HG03108 (cell line): ENCODE measurements around the gene PTPN5.

Experiments used
- ATAC-seq: cut with Tn5 transposase; IDR thresholded peaks from one replicate; pipeline ENCODE4 v1.9.1; 2021; ENCODE audit warnings: moderate library complexity; ENCODE audit not compliant: unreplicated experiment

PTPN5 gene

DNA sequence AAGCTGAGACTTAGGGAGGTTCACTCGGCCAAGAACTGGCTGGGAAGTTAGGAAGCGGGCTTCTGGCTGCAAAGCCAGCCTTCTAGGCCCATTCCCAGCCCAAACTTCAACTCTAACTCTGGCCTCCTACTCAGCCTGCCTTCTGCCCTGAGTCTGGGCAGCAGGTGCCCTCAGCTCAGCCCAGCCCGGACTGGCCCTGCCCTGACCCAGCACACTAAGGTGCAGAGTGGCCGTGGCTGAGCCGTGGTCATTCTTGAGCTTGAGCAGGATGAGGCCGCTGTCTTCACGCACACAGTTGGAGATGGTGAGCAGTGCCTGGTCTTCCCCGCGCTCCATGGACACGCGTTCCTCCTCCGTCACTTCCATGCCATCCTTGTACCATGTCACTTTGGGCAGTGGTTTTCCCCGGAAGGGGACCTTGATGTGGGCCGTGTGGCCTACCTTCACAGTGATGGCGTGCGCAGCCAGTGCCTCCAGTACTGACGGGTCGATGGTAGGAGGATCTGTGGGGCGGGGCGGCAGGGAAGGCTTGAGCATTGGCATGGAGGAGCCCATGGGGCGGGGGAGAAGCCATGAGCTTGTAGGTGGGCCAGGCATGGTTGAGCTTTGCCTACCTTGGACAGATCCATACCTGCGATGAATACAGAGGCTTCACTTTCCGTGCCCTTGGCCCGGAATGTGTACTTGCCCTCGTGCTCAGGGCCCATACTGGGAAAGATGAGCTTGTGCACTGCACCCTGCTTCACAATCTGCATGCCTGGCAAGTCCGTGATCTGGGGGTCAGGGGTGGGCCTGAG is 77.8 kb downstream of the PTPN5 start:
- no peak for ATAC-seq

DNA sequence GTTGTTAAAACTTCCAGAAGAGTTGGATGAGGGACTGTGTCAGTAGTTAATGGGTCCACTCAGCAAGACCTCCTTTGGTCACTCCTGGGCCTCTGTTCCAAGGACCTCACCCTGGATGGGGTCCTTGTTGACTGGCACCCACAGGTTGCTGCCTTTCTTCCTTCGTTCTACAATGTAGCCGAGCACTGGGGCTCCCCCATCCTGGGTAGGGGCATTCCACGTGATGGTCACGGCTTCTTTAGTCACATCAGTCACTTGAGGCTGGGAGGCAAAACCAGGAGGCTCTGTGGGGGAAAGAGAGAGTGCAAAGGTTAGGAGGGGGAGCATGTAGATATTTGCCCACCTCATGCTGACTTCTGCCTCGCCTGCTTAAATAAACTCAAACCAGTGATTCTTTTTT is 81.1 kb downstream of the PTPN5 start:
- ATAC-seq, result no peak

DNA sequence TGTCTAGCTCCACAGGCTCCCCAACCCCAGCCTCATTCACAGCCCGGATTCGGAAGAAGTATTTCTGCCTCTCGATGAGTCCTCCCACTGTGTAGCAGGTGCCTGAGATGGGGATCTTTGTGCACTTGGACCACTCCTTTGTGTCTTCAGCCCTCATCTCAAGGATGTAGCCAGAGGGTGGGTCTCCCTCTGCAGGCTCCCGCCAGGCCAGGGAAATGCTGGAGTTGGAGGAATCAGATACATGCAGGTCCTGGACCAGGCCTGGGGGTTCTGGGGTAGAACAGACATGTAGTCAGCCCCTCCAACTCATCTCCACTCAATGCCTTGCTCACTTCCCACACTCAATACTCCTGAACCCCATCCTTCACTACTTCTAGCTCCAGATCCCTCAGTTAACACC is 82.2 kb downstream of the PTPN5 start:
- no peak for ATAC-seq

DNA sequence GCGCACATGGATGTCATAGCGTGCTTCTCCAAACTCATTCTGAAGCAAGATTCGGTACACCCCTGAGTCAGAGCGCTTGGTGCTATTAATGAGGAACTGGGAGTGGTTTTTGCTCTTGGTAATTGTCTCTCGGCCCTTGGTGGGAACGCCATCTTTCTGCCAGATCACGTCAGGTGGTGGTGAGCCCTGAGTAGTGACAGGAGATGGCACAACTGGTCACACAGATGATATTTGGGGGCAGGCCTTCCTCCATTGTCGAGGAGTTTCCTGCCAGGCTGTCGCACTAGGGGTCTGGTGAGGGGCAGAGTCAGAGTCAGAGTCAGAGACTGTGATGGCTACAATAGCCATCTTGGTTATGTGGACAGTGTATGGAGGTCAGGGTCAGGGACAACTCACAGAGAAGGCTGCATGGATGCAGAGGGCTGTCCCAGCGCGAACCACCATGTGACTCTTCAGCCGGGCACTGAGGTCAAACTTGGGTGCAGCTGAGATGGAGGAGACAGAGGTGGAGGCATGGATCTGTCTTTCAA is 83.7 kb downstream of the PTPN5 start:
- ATAC-seq, result no peak

DNA sequence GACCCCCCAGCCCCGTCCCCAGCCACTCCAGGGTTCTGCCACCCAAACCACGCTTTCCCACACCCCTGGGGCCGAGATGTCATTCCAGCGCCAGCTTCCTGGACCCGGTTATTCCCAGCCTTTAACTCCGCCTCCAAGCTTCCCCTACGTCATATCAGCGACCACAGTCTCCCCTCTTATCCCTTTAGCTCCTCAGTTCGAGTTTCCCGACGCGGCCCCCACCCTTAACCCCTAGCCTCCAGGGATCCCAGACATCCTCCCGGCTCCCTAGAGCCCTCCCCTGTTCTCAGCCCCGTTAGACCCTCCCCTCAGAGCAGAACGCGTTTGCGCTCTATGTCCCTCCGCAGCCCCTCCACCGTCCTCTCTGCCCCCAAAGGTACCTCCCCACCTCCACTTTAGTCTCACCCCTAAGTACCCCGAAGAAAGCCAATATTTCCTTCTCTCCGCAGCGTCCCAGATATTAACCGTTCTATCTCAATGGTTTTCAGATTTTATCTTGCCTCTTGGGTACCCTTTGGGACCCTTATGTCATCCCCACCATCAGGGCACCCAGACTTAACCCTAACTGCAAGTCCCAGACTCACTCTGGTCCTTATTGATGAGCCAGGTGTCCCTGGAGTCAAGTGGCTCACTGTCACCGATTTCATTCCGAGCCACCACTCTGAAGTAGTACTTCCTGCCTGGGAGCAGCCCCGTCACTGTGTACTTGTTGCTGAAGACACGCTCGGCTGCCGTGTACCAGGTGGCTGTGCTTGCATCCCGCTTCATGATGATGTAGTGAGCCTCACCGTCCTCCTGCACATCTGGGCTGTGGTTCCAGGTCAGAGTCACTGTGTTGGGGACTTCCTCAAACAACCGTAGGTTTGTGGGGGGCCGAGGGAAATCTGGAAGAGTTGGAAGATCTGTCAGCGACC is 85.0 kb downstream of the PTPN5 start:
- ATAC-seq, result peak; percentile 69

DNA sequence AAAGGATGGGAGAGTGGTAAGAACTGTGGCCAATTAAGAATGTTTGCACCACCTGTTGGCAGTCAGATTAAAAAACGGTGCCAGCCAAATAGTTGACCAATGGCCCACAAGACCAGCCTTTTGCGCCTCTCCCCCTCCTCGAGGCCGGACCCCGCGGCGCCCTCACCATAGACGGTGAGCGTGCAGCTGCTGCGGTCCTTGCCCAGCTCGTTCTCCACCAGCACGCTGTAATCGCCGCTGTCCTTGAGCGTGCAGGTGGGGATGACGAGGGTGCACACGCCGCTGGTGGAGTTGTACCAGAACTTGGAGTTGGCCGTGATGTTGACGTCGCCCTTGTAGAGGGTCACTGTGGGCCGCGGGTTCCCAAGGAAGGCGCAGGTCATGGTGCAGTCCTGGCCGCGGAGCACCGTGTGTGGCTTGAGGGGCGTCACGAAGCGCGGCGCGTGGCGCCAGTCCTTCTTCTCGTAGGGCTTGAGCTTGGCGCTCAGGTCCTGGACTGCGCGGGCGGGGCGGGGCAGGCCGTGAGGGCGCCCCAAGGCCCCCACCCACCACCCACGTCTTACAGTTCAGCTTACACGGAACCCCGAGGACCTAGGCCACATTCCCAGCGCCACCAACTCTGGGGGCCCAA is 85.8 kb downstream of the PTPN5 start:
- ATAC-seq, result no peak

DNA sequence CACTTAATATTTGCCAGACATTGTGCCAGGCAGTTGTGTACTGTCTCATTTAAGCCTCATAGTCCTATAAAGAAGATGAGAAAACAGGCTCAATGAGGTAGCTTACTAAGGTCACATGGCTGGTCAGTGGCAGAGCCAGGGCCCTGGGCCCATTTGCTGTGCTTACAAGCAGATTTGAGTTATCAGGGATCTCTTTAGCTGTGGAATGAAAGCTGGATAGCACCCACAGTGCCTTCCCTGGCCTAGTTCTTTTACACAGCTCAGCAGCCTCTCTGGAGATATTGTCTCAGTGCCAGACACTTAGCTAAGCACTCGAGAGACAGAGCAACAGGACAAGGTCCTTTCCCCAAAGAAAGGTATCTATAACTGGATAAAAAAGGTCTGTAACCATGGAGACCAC is 86.9 kb downstream of the PTPN5 start:
- ATAC-seq, result no peak

DNA sequence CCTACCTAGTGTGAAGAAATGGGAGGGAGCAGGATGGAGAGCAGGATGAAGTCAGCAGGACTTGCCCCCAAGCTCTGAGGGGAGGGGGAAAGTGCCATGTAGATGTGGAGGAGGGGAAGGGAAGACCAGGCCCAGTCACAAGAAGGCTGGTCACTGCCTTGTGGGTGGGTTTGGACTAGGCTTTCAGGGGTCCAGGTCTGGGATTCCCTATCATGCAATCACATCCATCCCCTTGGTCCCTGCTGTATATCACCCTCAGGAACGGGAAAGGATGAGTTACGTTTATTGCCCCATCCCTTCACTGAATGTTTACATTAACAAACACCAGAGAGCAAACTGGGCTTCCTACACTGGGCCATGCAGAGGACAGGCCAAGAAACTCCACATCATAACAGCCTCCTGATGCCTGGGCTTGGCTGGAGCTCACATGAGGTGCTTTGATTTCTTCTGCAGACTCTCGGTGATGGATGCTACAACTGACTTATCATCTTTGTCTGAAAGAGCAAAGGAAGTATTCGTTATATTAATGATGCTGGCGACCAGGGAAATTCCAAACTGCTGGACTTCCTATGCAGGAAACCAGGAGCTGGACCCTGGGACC is 87.5 kb downstream of the PTPN5 start:
- ATAC-seq, result no peak

DNA sequence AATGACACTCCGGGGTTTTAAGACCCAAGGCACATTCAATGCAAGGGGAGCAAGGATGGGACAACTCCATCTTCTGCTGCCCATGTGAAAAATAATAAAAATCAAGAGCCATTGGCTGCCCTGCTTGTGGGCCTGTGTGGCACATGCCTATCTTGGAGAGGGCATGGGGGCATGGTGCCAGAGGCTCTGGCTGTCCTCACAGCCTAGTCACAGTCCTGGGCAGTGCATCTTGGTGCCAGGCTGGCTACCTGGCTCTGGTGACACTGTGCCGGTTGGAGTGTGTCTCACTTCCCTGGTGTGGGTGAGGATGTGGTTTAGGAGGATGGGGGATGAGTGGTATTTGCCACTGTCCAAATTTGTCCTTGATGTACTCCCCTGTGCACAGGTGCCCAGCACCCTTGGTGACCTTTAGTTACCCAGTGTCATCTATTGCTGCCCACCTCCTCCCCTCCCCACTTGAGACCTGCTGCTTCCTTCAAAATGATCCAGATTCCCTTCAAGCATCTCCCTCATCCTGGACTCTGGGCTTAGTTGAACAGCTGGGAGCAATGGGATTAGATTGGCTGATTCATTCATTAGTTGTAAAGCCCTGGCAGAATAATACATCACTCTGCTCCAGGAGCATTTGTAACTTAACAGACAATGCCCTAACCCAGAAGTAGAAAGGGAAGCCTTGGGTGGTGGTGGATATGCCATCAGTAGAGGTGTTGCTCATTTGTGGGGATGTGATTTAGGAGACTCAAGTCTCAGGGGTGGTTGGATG is 88.4 kb downstream of the PTPN5 start:
- ATAC-seq, result no peak

DNA sequence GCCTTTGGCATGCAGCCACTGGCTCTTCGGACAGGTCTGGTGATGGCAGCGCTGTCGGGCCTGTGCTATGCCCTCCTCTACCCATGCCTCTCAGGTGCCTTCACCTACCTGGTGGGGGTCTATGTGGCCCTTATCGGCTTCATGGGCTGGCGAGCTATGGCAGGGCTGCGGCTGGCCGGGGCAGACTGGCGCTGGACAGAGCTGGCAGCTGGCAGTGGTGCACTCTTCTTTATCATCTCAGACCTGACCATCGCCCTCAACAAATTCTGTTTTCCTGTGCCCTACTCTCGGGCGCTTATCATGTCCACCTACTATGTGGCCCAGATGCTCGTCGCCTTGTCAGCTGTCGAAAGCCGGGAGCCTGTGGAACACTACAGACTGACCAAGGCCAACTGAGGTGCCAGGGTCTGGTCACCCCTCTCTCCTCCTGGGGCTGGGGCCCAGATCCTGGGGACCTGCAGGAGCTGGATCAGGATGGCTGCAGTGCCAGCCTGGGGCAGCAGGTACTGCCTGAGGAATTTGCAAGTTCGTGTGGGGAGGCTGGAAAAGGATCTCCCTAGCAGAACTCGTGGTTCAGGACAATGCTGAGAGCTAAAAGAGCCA is 89.9 kb downstream of the PTPN5 start:
- ATAC-seq, result no peak

DNA sequence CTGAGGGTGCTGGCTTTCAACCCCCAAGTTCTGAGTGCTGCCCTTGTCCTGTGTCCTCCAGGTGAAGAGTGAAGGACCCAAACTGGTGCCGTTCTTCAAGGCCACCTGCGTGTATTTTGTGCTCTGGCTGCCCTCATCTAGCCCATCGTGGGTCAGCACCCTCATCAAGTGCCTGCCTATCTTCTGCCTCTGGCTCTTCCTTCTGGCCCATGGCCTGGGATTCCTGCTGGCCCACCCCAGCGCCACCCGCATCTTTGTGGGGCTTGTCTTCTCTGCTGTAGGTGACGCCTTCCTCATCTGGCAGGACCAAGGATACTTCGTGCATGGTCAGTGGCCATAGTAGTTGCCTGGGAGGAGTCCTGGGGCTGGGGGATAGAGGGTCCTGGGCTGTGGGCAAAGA is 90.7 kb downstream of the PTPN5 start:
- no peak for ATAC-seq

DNA sequence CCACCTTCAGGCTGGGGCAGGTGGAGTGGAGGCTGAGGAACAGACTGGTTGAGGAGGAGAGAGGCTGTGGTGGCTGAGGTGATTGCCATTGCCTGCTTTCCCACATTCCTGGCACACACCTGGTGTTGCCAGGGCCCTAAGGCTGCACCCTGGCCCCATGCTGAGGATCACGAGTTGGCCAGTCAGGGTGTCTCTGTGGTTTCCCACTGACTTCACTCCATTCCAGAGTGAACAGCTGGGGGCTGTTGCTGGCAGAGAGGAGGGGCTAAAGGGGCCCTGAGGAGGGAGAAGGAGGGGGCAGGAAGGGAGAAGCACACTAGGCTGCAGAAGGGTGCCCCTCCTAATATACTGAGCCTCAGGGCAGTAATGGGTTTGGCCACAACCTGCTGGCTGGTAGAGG is 91.2 kb downstream of the PTPN5 start:
- no peak for ATAC-seq

DNA sequence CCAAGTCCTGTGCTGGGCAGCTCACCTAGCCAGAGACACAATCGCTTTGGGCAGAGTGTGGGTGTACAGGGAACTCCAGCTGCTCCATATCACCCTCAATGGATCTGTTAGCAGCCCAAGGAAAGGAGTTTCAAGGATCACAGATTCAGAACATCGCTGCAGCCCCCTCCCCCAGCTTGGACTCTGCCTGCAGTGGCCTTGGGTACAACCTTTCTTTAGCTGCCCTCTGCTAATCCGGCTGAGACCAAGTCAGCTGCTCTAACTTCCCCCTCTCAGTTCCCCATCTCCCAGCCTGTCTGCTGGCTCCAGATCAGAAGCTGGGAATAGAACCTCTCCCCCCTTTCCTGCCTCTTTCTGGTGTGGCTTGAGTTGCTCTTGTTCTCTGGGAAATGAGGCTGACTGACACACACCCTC is 91.7 kb downstream of the PTPN5 start:
- ATAC-seq, result no peak

DNA sequence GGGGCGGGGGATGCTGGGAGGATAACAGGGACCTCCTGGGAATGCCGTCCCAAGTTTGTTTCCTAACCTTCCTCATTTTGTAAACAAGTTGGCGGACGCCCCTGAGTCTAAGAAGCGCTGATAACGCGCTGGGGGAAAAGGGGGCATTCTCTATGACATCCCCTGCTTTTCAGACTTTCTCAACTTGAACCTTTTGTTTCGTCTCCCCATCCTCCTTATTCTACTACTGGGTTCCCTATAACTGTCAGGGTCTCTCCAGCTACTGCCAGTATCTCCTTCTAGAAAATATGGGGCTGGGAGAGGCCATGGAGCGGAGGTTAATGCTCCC is 92.4 kb downstream of the PTPN5 start:
- no peak for ATAC-seq

DNA sequence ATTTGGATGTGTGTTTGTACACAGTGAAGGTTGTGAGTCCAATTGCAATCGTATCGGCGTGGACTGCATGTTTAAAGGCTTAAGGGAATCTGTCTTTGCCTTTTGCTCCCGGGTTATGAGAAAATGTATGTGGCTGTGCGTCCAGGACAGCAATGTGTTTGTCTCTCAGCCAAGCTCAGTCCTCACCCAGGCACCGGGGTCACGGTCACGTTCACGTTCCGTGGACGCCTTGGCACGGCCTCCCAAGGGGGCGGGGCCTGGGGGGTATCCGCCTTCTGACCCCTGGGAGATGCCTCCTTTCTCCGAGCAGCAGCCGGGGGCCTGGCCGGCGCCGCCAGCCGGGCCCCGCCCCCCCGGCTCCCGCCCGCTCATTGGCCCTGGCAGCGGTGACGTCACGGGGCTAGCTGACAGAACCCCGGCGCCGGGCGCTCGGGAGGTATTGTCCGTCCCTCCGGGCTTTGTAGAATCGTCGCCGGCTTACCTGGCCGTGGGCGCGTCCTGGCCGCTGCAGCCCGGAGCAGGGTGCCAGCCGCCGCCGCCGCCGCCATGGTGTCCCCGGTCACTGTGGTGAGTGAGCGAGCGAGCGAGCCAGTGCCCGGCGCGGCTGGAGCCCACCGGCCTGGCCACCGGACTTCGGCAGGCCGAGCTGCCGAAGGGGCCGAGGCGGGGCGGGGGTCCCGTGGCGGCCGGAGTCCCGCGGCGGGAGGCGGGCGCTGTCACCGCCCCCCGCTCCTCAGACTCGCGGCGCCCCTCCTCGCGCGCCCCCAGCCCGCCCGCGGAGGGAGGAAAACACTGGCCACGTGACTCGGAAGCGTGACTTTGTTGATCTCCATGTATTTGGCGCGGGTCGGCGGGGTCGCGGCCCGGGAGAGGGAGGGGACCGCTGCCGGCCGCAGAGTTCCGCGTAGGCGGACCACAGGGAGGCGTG is 93.0 kb downstream of the PTPN5 start, which contains the start of gene TMEM86A:
Gene TMEM86A, plus strand, starts transcription at position 439 of the 928 bp plus-strand sequence. Its CDS starts 108 bp downstream, at position 547.
- peak; percentile 88 for ATAC-seq

DNA sequence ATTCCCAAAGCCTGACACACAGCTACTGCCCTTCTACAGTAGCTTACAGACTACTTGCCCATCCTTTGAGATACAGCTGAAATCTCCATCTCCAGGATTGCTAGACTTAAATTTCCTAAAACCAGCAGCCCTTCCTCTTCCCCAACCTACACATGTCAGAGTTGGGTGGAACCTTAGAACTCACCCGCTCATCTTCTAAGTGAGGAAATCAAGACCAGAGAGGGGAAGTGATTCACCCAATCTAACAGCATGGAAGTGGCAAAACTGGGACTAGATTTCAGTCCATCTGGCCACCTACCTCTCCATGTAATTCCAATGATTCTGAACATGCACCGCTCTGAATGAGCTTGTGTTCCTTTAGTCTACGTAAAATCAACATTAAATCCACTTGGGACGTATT is 94.0 kb downstream of the PTPN5 start:
- no peak for ATAC-seq

DNA sequence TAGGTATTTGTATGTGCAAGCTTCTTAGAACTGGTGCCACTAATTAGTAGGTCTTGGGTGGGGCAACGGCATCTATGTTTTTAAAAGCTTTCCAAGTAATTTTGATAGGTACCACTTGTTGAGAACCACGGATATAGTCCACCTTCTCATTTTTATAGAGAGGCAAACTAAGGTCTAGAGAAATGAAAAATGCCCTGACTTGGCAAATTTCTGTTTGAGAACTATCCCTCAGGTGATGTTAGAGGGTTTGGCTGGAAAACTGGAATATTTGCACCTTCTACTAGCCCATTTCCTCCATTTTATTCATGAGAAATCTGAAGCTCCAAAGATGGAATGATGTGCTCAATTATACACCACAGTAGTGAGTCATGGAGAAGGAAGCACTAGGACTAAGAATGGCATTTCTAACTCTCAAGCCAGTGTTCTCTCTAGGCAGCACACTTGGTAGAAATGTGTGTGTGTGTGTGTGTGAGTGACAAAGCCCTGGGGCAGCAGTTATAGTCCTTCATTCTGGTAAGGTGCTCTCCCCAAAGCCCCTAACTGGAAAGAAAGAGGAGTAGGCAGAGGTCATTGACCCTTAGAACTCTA is 94.9 kb downstream of the PTPN5 start:
- ATAC-seq, result no peak
